HEK293T (cell line): ENCODE measurements around the gene FMN2.

Source experiments
- ARNT ChIP-seq: fragments of 450-650 bp; IDR thresholded peaks from 2 replicates; pipeline ENCODE4 v1.6.1; 2017; ENCODE audit warnings: mild to moderate bottlenecking
- BHLHE40 ChIP-seq: fragments of 450-650 bp; IDR thresholded peaks from 2 replicates; pipeline ENCODE4 v1.6.1; 2016; ENCODE audit warnings: mild to moderate bottlenecking, moderate library complexity, borderline replicate concordance
- CTBP1 ChIP-seq: fragments of 450-650 bp; IDR thresholded peaks from 2 replicates; pipeline ENCODE4 v1.6.1; 2016; ENCODE audit warnings: borderline replicate concordance
- FOXA1 ChIP-seq: fragments of 450-650 bp; IDR thresholded peaks from 2 replicates; pipeline ENCODE4 v1.6.1; 2016; ENCODE audit warnings: mild to moderate bottlenecking
- FOXK2 ChIP-seq: fragments of 450-650 bp; IDR thresholded peaks from 2 replicates; pipeline ENCODE4 v1.6.1; 2016; ENCODE audit warnings: mild to moderate bottlenecking
- FOXM1 ChIP-seq: fragments of 450-650 bp; IDR thresholded peaks from 2 replicates; pipeline ENCODE4 v1.6.1; 2017; ENCODE audit warnings: mild to moderate bottlenecking, borderline replicate concordance
- HDGF ChIP-seq: fragments of 450-650 bp; IDR thresholded peaks from 2 replicates; pipeline ENCODE4 v1.6.1; 2017; ENCODE audit warnings: antibody characterized with exemption, borderline replicate concordance
- L3MBTL2 ChIP-seq: fragments of 450-650 bp; conservative IDR thresholded peaks from 2 replicates; pipeline ENCODE4 v1.6.1; 2016; ENCODE audit warnings: mild to moderate bottlenecking
- NFRKB ChIP-seq: fragments of 450-650 bp; IDR thresholded peaks from 2 replicates; pipeline ENCODE4 v1.6.1; 2016; ENCODE audit warnings: mild to moderate bottlenecking, moderate library complexity
- SP1 ChIP-seq: fragments of 450-650 bp; IDR thresholded peaks from 2 replicates; pipeline ENCODE4 v1.6.1; 2017
- SUZ12 ChIP-seq: fragments of 450-650 bp; IDR thresholded peaks from 2 replicates; pipeline ENCODE4 v1.6.1; 2016; ENCODE audit warnings: mild to moderate bottlenecking
- TARDBP ChIP-seq: fragments of 450-650 bp; IDR thresholded peaks from 2 replicates; pipeline ENCODE4 v1.6.1; 2016
- ZNF384 ChIP-seq: fragments of 450-650 bp; IDR thresholded peaks from 2 replicates; pipeline ENCODE4 v1.6.1; 2016
- TF ChIP-seq, protein P1 (sequence below): fragments of 450-650 bp; IDR thresholded peaks from 2 replicates; pipeline ENCODE4 v1.6.1; 2016

DNA sequence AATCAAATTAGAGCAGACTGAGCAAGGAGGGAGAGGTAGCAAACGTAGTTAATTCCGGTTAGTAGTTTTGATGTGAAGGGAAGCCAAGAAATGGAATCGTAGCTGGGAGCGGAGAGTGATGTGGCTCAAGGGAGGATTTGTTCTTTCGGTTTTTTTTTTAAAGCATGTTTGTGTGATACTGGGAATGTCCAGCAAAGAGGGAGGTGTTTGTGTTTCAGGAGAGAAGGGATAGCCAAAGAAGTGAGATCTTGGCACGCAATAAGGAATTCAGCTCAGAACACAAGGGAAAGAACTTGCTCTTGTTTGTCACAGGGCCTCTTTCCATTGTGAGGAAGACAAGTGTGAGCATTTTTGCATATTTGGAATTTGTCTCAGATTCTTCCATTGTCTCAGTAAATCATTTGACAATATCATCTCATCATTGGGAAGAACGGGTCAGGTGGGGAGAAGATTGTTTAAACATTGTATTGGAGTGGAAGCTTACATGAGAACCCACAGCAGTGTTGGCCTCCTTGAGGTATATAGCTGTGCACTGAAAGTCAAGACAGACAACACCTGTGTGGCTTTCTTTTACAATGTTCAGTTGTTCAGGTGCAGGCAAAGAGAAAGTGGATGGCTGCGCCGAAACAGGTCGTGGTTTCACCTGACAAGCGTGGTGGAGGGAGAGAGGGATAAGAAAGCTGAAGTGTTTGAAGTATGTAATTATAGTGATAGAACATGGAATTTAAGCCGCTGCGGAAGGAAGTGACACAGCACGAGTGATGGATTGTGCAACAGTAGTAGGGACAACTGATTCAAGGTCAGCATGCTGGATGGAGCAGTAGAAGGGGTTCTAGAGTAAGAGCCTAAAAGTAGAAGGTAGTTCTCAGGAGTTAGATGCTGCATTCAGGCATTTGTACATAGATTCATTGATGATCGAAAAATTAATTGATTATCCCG, 25.4 kb downstream of the FMN2 start:
- TF ChIP-seq TARDBP (no peak), FOXM1 (no peak), SUZ12 (no peak), CTBP1 (no peak), BHLHE40 (no peak), NFRKB (no peak), FOXK2 (no peak), HDGF (no peak), FOXA1 (no peak), SP1 (no peak), ZNF384 (no peak), ARNT (no peak), L3MBTL2 (no peak)
- TF ChIP-seq, protein P1, sequence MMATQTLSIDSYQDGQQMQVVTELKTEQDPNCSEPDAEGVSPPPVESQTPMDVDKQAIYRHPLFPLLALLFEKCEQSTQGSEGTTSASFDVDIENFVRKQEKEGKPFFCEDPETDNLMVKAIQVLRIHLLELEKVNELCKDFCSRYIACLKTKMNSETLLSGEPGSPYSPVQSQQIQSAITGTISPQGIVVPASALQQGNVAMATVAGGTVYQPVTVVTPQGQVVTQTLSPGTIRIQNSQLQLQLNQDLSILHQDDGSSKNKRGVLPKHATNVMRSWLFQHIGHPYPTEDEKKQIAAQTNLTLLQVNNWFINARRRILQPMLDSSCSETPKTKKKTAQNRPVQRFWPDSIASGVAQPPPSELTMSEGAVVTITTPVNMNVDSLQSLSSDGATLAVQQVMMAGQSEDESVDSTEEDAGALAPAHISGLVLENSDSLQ, result no peak
